ENCODE results near the gene MINDY4.

Gene MINDY4

GRCh38 chr7:30913821-30914515, 142.8 kb downstream of the MINDY4 start:
- no peak for DNase-seq (ENCODE audit: low read depth in 2 of 3, low spot score in 2 of 3)

- DNase-seq (ENCODE audit: low read depth in 2 of 3, low spot score in 2 of 3) = no peak
Measured at GRCh38 chr7:30914596-30914995, 143.4 kb downstream of the MINDY4 start.

- no peak for DNase-seq (ENCODE audit: low read depth in 2 of 3, low spot score in 2 of 3)
Measured at GRCh38 chr7:30915005-30915601, 143.9 kb downstream of the MINDY4 start.

GRCh38 chr7:30915751-30916150, 144.5 kb downstream of the MINDY4 start:
- no peak for DNase-seq (ENCODE audit: low read depth in 2 of 3, low spot score in 2 of 3)

- no peak for DNase-seq (ENCODE audit: low read depth in 2 of 3, low spot score in 2 of 3)
Measured at GRCh38 chr7:30916255-30916654, 145.0 kb downstream of the MINDY4 start.

GRCh38 chr7:30916767-30917166, 145.6 kb downstream of the MINDY4 start:
- DNase-seq (ENCODE audit: low read depth in 2 of 3, low spot score in 2 of 3) = no peak

- no peak for DNase-seq (ENCODE audit: low read depth in 2 of 3, low spot score in 2 of 3)
Measured at GRCh38 chr7:30917216-30917893, 146.1 kb downstream of the MINDY4 start.

- no peak for DNase-seq (ENCODE audit: low read depth in 2 of 3, low spot score in 2 of 3)
Measured at GRCh38 chr7:30918676-30919075, 147.5 kb downstream of the MINDY4 start.

- no peak for DNase-seq (ENCODE audit: low read depth in 2 of 3, low spot score in 2 of 3)
Measured at GRCh38 chr7:30920021-30920583, 148.9 kb downstream of the MINDY4 start.

- no peak for DNase-seq (ENCODE audit: low read depth in 2 of 3, low spot score in 2 of 3)
Measured at GRCh38 chr7:30920584-30921539, 149.6 kb downstream of the MINDY4 start.

- DNase-seq (ENCODE audit: low read depth in 2 of 3, low spot score in 2 of 3) = no peak
Measured at GRCh38 chr7:30921540-30922401, 150.6 kb downstream of the MINDY4 start.

- no peak for DNase-seq (ENCODE audit: low read depth in 2 of 3, low spot score in 2 of 3)
Measured at GRCh38 chr7:30922596-30922995, 151.4 kb downstream of the MINDY4 start.

- no peak for DNase-seq (ENCODE audit: low read depth in 2 of 3, low spot score in 2 of 3)
Measured at GRCh38 chr7:30923009-30923773, 152.0 kb downstream of the MINDY4 start.

GRCh38 chr7:30923774-30924413, 152.7 kb downstream of the MINDY4 start:
- no peak for DNase-seq (ENCODE audit: low read depth in 2 of 3, low spot score in 2 of 3)

- DNase-seq (ENCODE audit: low read depth in 2 of 3, low spot score in 2 of 3) = no peak
Measured at GRCh38 chr7:30924624-30925023, 153.4 kb downstream of the MINDY4 start.

- DNase-seq (ENCODE audit: low read depth in 2 of 3, low spot score in 2 of 3) = no peak
Measured at GRCh38 chr7:30925117-30925516, 153.9 kb downstream of the MINDY4 start.

GRCh38 chr7:30925913-30926312, 154.7 kb downstream of the MINDY4 start:
- DNase-seq (ENCODE audit: low read depth in 2 of 3, low spot score in 2 of 3) = no peak

- no peak for DNase-seq (ENCODE audit: low read depth in 2 of 3, low spot score in 2 of 3)
Measured at GRCh38 chr7:30926313-30926712, 155.1 kb downstream of the MINDY4 start.

- no peak for DNase-seq (ENCODE audit: low read depth in 2 of 3, low spot score in 2 of 3)
Measured at GRCh38 chr7:30927040-30927439, 155.8 kb downstream of the MINDY4 start.
